ENCODE results near the gene CITED4. TPM values are rescaled to one million over a fixed set of nuclear protein-coding genes. Genes with fewer than 3 reads are reported as not detected.

Gene CITED4
- total and polyA plus RNA-seq, 2 experiments from 2014 or later: 98.6 to 180 TPM

DNA sequence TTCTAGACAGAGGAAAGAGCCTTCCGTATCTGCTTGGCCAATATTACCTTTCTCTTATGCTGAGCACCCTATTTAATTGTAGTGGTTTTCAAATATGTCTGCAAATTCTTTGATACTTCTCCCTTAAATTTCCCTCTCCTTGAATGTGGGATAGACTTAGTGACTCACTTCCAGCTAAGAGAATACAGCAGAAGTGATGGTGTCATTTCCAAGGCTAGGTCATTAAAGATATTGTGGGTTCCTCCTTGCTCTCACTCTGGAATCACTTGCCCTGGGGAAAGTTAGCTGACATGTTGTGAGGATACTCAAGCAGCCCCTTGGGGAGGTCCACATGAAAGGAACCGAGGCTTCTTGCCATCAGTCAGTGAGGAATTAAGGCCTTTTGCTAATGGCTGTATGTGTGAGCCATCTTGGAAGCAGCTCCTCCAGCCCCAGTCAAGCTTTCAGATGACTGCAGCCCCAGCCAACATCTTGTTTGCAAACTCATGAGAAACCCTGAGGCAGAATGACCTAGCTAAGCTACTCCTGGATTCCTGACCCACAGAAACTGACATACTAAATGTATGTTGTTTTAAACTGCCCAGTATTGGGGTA is 8.1 kb upstream of the CITED4 start:
- peaks cover 9% of the 10 kb centered on the region for H3K4me1 ChIP-seq (ENCODE audit: low read depth)
- no peak overlapping the region for H3K4me3 ChIP-seq
- H3K27me3 ChIP-seq: no peaks in the 10 kb centered on the region
- no peaks in the 10 kb centered on the region for H3K36me3 ChIP-seq
- DNase-seq (ENCODE audit: low read depth in 1 of 2, low spot score in 1 of 2): no peak
- TF ChIP-seq, protein P1, sequence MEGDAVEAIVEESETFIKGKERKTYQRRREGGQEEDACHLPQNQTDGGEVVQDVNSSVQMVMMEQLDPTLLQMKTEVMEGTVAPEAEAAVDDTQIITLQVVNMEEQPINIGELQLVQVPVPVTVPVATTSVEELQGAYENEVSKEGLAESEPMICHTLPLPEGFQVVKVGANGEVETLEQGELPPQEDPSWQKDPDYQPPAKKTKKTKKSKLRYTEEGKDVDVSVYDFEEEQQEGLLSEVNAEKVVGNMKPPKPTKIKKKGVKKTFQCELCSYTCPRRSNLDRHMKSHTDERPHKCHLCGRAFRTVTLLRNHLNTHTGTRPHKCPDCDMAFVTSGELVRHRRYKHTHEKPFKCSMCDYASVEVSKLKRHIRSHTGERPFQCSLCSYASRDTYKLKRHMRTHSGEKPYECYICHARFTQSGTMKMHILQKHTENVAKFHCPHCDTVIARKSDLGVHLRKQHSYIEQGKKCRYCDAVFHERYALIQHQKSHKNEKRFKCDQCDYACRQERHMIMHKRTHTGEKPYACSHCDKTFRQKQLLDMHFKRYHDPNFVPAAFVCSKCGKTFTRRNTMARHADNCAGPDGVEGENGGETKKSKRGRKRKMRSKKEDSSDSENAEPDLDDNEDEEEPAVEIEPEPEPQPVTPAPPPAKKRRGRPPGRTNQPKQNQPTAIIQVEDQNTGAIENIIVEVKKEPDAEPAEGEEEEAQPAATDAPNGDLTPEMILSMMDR (IDR thresholded peaks at IDR 0.05; ENCODE audit: low read depth, low read length): no peak
- no peak overlapping the region for H3K27ac ChIP-seq
- H3K9me3 ChIP-seq (ENCODE audit: low read depth): no peaks in the 10 kb centered on the region

- Histone ChIP-seq H3K36me3 (no peaks in the 10 kb centered on the region), H3K4me3 (no peak overlapping the region), H3K4me1 (ENCODE audit: low read depth) (peaks cover 15% of the 10 kb centered on the region), H3K27me3 (no peaks in the 10 kb centered on the region), H3K9me3 (ENCODE audit: low read depth) (no peaks in the 10 kb centered on the region), H3K27ac (no peak overlapping the region)
- no peak for DNase-seq (ENCODE audit: low read depth in 1 of 2, low spot score in 1 of 2)
- TF ChIP-seq, protein P1 (IDR thresholded peaks at IDR 0.05; ENCODE audit: low read depth, low read length): no peak
Measured at GRCh38 chr1:40868051-40868723, 6.0 kb upstream of the CITED4 start.

DNA sequence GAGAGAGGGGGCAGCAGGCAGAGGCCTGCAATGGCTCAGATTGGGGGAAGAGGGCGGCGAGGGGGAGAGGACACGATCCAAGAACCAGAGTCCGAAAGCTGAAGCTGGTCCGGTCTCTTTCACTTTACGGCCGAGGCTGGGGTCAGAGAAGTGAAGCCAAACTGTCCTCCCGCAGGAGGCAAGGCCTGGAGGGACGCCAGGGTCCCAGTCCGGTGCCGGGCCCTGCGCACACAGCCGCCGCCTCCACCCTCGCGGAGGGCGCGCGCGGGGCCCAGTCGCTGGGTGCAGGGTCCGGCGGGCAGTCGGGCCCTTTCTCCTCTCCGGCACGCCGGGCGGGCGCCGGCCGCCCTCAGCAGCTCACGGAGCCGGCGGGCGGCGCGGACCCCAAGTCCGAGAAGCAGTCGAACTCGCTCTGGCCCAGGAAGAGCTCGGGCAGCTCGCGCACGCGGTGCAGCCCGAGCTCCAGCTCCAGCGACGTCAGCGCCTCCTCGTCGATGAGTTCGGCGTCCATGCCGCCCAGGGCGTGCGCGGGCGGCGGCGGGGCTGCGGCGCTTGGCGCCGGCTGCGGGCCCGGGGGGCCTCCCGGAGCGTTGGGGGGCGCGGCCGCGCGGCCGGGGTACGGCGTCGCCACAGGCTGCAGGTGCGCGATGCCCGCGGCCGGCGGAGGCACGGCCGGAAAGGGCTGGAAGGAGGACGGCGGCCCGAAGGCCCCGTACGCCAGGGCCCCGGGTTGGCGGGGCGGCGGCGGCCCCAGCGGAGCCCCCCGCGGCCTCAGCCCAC is 749 bp downstream of the CITED4 start:
- DNase-seq (ENCODE audit: low read depth in 1 of 2, low spot score in 1 of 2): peak; percentile 61 to 68

GRCh38 chr1:40860706-40861223 is 1.4 kb downstream of the CITED4 start:
- TF ChIP-seq, protein P1 (IDR thresholded peaks at IDR 0.05; ENCODE audit: low read depth, low read length): no peak
- peak overlapping the region; percentile 90 for H3K27ac ChIP-seq

More for the DNA sequence above, 749 bp downstream of the CITED4 start:
- H3K9me3 ChIP-seq (ENCODE audit: low read depth): no peaks in the 10 kb centered on the region
- peak overlapping the region; percentile 59 for H3K4me3 ChIP-seq
- peaks cover 4% of the 10 kb centered on the region for H3K27me3 ChIP-seq
- TF ChIP-seq, protein P1 (IDR thresholded peaks at IDR 0.05; ENCODE audit: low read depth, low read length): no peak
- H3K27ac ChIP-seq: peak overlapping the region; percentile 90
- H3K36me3 ChIP-seq: no peaks in the 10 kb centered on the region
- peaks cover 23% of the 10 kb centered on the region for H3K4me1 ChIP-seq (ENCODE audit: low read depth)

GRCh38 chr1:40858856-40859416 is 3.2 kb downstream of the CITED4 start:
- Histone ChIP-seq H3K4me1 (ENCODE audit: low read depth) (peaks cover 14% of the 10 kb centered on the region), H3K4me3 (no peak overlapping the region), H3K9me3 (ENCODE audit: low read depth) (no peaks in the 10 kb centered on the region), H3K27ac (no peak overlapping the region), H3K36me3 (no peaks in the 10 kb centered on the region), H3K27me3 (peaks cover 4% of the 10 kb centered on the region)
- TF ChIP-seq, protein P1 (IDR thresholded peaks at IDR 0.05; ENCODE audit: low read depth, low read length): no peak
- no peak for DNase-seq (ENCODE audit: low read depth in 1 of 2, low spot score in 1 of 2)

More at GRCh38 chr1:40860706-40861223, 1.4 kb downstream of the CITED4 start:
- DNase-seq (ENCODE audit: low read depth in 1 of 2, low spot score in 1 of 2): peak in 1 of 2 donors; percentile 35
- Histone ChIP-seq H3K4me3 (peak overlapping the region; percentile 59), H3K27me3 (peaks cover 4% of the 10 kb centered on the region), H3K9me3 (ENCODE audit: low read depth) (no peaks in the 10 kb centered on the region), H3K4me1 (ENCODE audit: low read depth) (peaks cover 19% of the 10 kb centered on the region), H3K36me3 (no peaks in the 10 kb centered on the region)
